ENCODE measurements around the gene CCKAR. TPM values are rescaled to one million over a fixed set of nuclear protein-coding genes. Genes with fewer than 3 reads are reported as not detected.

Gene CCKAR
- total and polyA plus RNA-seq, 7 donors: not detected

- Histone ChIP-seq H3K36me3 (ENCODE audit: insufficient read depth in 1 of 2, low read depth in 1 of 2) (no peaks in the 10 kb centered on the region), H3K27me3 (ENCODE audit: insufficient read depth in 3 of 3, low read length in 2 of 3) (no peaks in the 10 kb centered on the region), H3K9me3 (no peaks in the 10 kb centered on the region), H3K27ac (no peak overlapping the region), H3K4me1 (no peaks in the 10 kb centered on the region), H3K4me3 (no peak overlapping the region)
- DNase-seq (no peak), ATAC-seq (no peak)
- no peak for TF ChIP-seq CTCF (IDR thresholded peaks at IDR 0.05)
- 73 to 83% (median 78%) methylated on average over 1 of the region's 1 CpG for WGBS, 3 donors
- intact Hi-C loops (cut with DNase I): no loop called here
These were observed 18.4 kb downstream of the CCKAR start for GRCh38 chr4:26471890-26472289.

DNA sequence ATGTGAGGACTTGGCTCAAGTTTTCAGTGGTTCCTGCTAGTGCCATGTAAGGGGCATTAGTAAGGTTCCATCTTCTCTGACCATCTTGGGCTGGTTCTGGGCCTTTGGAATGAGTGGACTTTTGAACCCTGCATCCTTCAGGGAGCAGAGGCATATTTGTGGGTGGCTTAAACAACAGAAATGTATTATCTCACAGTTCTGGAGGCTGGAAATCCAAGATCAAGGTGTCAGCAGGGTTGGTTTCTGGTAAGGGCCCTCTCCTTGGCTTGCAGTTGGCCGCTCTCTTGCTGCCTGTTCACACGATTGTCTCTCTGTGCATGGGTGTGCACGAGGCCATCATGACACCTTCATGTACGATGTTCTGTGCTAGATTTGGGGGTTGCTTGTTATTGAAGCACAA lies 21.3 kb downstream of the CCKAR start:
- WGBS, 3 donors: 72 to 74% (median 73%) methylated on average over 4 of the region's 4 CpGs
- ATAC-seq (no peak), DNase-seq (no peak)
- H3K36me3 ChIP-seq (ENCODE audit: insufficient read depth in 1 of 2, low read depth in 1 of 2): no peaks in the 10 kb centered on the region
- no peak overlapping the region for H3K27ac ChIP-seq
- no peak overlapping the region for H3K4me3 ChIP-seq
- intact Hi-C loops (cut with DNase I): no loop called here
- H3K4me1 ChIP-seq: no peaks in the 10 kb centered on the region
- TF ChIP-seq CTCF (IDR thresholded peaks at IDR 0.05): no peak
- H3K9me3 ChIP-seq: no peaks in the 10 kb centered on the region
- H3K27me3 ChIP-seq (ENCODE audit: insufficient read depth in 3 of 3, low read length in 2 of 3): no peaks in the 10 kb centered on the region

GRCh38 chr4:26468283-26468949 lies 21.9 kb downstream of the CCKAR start:
- no peak for DNase-seq
- intact Hi-C loops (cut with DNase I): no loop called here
- no peak for ATAC-seq
- Histone ChIP-seq H3K9me3 (no peaks in the 10 kb centered on the region), H3K27ac (no peak overlapping the region), H3K4me1 (no peaks in the 10 kb centered on the region), H3K4me3 (no peak overlapping the region), H3K27me3 (ENCODE audit: insufficient read depth in 3 of 3, low read length in 2 of 3) (no peaks in the 10 kb centered on the region), H3K36me3 (ENCODE audit: insufficient read depth in 1 of 2, low read depth in 1 of 2) (no peaks in the 10 kb centered on the region)
- 84 to 86% (median 85%) methylated on average over 9 of the region's 9 CpGs for WGBS, 3 donors
- no peak for TF ChIP-seq CTCF (IDR thresholded peaks at IDR 0.05)

DNA sequence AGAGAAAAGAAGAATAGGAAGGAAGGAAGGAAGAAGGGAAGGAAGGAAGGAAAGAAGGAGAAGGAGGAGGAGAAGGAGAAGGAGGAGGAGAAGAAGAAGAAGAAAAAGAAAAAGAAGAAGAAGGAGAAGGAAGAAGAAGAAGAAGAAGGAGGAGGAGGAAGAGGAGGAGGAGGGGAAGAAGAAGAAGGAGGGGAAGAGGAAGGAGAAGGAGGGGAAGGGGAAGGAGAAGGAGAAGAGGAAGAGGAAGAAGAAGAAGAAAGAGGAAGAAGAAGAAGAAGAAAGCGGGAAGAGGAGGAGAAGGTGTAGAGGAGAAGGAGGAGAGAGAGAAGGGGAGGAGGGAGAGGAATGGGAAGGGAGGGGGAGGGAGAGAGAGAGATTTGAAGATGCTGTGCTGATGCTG lies 22.6 kb downstream of the CCKAR start:
- H3K9me3 ChIP-seq: no peaks in the 10 kb centered on the region
- H3K36me3 ChIP-seq (ENCODE audit: insufficient read depth in 1 of 2, low read depth in 1 of 2): no peaks in the 10 kb centered on the region
- ATAC-seq (no peak), DNase-seq (no peak)
- WGBS, 3 donors: 77 to 86% (median 83%) methylated on average over 1 of the region's 1 CpG
- no peak overlapping the region for H3K27ac ChIP-seq
- H3K4me3 ChIP-seq: no peak overlapping the region
- intact Hi-C loops (cut with DNase I): no loop called here
- no peaks in the 10 kb centered on the region for H3K27me3 ChIP-seq (ENCODE audit: insufficient read depth in 3 of 3, low read length in 2 of 3)
- H3K4me1 ChIP-seq: no peaks in the 10 kb centered on the region
- no peak for TF ChIP-seq CTCF (IDR thresholded peaks at IDR 0.05)

All from psoas muscle (tissue), 8 donors.